ENCODE measurements around the gene NOX3.
"Not testable (repeated sequence)": the region's sequence is repeated elsewhere in the genome, so short reads cannot be mapped to it uniquely, and the experiment has no call there.

The NOX3 gene

DNA sequence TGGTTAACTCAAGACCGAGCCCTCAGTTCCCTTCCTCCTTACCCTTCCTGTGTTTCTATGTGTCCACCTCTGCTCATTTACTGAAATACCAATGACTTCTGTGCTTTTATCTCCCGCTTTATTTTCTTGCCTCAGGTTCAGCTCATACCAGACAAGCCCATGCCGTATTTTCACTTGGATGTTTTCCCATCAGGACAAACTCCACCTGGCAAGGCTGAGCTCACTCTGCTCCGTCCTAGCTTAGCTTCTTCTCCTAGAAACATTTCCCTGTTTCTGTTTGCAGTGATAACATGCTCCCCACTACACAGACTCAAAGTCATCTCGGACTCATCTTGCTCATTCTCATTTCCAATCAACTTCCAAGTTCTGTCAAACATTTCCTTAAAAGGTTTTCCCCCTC is 84.4 kb downstream of the NOX3 start:
- no peak for DNase-seq (ENCODE audit: low read depth in 2 of 2)

DNA sequence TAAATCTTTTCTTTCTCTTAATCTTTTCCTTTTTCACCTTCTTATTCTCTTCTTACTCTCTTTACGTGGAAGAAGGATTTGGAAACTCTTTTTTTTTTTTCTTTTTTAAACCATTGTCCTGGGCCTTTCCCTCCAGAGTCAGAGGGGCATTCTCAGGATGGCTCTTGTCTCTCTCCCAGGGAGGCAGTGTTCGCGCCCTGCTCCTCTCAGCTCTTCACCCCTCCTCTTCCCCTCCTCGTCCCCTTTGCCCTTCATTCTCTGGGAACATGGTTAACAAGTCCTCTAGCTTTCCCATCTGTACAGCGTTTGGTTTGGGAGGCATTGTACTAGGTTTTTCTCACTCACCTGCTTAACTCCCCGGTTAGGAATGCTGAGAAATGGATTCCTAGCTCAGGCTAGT is 89.3 kb downstream of the NOX3 start:
- DNase-seq (ENCODE audit: low read depth in 2 of 2): no peak

DNA sequence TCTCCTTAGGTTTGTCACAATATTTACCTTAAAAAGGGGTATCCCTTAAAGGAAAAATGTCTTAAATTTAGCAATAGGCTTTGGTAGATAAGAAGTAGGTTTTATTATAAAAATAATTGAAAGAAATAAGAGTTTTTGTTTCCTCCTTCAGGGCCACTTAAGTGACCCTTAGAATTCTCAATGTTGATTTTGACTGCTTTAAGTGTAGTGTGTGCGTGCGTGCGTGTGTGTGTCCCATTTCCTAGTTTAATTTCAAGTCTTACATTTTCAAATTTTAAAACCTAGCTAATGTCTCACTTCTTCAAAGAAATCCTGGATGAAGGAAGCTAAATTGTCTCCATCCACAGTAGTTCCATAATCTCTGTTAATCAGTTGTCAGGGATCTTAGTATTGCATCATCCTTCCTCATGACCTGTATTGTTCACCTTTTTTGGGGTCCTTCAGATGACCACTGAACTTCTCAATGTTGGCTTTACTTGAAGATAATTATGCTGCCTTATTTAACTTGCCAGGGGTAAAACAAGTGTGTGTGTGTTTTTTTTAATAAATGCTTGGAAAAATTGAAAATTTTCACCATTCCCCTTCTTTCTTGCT is 90.7 kb downstream of the NOX3 start:
- DNase-seq (ENCODE audit: low read depth in 2 of 2): no peak

DNA sequence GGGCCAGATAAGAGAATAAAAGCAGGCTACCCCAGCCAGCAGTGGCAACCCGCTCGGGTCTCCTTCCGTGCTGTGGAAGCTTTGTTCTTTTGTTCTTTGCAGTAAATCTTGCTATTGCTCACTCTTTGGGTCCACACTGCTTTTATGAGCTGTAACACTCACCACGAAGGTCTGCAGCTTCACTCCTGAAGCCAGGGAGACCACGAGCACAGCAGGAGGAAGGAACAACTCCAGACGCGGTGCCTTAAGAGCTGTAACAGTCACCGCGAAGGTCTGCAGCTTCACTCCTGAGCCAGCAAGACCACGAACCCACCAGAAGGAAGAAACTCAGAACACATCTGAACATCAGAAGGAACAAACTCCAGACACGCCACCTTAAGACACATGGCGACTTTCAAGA is 91.6 kb downstream of the NOX3 start:
- DNase-seq (ENCODE audit: low read depth in 2 of 2): not testable (repeated sequence)

DNA sequence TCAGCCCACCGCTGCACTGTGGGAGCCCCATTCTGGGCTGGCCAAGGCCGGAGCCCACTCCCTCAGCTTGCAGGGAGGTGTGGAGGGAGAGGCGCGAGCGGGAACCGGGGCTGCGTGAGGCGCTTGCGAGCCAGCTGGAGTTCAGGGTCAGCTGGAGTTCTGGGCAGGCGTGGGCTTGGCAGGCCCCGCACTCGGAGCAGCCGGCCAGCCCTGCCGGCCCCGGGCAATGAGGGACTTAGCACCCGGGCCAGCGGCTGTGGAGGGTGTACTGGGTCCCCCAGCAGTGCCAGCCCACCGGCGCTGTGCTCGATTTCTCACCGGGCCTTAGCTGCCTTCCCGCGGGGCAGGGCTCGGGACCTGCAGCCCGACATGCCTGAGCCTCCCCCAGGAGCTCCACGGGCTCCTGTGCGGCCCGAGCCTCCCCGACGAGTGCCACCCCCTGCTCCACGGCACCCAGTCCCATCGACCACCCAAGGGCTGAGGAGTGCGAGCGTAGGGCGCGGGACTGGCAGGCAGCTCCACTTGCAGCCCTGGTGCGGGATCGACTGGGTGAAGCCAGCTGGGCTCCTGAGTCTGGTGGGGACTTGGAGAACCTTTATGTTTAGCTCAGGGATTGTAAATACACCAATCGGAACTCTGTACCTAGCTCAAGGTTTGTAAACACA is 92.5 kb downstream of the NOX3 start:
- DNase-seq (ENCODE audit: low read depth in 2 of 2): not testable (repeated sequence)

DNA sequence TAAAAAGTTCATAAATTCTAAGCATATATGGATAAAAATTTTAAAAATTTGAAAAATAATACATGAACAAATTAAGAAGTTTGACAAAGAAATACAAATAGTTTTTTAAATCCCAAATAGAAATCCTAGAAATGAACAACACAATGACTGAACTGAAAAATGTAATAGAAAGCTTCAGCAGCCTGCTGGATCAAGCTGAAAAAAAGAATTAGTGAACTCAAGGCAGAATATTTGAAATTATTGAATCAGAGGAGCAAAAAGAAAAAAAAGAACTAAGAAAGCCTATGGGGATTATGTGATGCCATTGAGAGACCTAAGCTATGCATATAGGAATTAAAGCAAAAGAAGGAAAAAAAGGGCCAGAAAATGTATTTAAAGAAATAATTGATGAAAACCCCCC is 101.5 kb downstream of the NOX3 start:
- no peak for DNase-seq (ENCODE audit: low read depth in 2 of 2)

DNA sequence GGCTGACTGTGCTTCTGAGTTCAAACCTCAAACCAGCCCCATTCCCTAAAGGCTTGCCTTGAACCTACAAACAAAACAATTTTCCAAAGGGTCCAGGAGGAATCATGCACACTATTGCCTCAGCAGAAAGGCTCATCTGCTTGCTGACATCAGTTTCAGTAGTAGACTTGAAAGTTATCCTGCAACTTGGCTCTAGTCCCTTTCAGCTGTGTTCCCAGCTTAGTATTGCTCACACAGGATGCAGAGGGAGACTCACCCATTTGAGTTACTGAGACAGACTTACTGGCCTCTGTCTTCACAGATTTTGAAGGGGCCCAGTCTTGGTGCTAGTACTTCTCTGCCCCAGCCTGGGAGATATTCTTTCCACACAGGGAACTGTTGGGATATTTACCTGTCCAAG is 102.8 kb downstream of the NOX3 start:
- no peak for DNase-seq (ENCODE audit: low read depth in 2 of 2)

DNA sequence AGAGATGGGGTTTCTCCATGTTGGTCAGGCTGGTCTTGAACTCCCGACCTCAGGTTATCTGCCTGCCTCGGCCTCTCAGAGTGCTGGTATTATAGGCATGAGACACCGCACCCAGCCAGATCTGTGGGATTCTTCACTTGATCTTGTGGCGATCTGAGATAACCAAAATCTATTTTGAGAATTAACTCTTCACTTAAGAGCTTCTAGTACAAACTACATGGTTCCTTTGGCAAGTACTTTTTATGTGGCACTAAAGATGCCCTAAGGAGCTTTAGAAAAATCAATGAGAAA is 103.6 kb downstream of the NOX3 start:
- DNase-seq (ENCODE audit: low read depth in 2 of 2): no peak

DNA sequence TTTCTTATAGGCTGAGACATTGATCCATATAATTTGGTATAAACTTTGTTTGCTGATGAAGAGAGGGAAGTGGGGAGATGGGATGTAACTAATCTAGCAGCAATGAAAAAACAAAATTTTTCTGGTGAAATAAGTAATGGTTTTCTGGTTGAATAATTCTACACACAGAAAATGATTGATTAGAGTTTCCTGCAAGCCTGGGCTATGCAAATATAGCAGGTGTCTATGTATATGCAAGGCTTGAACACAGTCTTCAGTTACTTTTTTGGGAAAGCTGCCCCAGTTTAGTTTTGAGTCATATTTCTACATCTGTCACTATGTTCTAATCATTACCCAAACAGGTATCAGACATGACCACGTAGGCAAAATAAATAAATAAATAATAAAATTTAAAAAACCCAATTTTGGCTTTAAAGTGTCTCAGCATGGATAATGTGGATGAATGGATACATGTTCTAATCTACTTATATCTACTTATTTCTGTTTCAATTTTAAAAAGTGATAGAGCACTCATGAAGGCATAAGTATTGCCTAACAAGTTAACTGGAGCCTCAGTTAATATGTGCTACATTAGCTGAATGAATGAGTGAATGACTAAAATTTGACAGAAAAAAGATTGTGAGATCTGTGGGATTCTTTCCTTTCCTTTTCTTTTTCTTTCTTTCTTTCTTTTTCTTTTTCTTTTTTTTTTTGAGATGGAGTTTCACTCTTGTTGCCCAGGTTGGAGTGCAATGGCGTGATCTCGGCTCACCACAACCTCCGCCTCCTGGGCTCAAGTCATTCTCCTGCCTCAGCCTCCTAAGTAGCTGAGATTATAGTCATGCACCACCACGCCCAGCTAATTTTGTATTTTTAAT is 104.1 kb downstream of the NOX3 start:
- DNase-seq (ENCODE audit: low read depth in 2 of 2): no peak

DNA sequence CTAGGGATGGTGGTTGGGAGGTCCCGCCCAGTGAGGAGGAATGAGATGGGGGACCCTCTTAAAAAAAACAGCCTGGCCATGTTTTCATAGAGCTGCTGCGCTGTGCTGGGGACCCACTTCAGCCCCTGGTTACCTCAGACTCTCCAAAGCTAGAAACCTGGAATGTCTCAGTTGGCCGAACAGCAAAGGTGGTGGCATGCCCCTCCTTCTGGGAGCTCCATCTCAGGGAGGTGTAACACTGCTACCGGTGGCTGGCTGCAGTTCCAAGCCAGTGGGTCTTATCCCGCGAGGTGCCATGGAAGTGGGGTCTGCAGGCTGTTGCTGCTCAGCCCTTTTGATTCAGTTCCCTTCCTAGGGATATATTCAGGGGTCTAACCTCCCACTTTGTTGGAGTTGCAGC is 105.7 kb downstream of the NOX3 start:
- DNase-seq (ENCODE audit: low read depth in 2 of 2): no peak

DNA sequence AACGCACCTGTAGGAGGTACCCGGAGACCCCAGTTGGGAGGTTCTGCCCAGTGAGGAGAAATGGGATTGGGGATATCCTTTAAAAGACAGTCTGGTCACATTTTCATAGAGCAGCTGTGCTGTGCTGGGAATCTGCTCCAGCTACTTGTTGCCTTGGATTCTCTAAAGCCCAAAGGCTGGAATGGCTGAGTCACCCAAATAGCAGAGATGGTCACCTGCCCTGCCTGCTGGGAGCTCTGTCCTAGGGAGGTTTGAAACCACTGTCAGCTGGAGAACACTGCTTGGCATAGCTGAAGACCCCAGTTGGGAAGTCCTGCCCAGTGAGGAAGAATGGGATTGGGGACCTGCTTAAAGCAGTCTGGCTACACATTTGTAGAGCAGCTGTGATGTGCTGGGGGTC is 106.5 kb downstream of the NOX3 start:
- no peak for DNase-seq (ENCODE audit: low read depth in 2 of 2)

DNA sequence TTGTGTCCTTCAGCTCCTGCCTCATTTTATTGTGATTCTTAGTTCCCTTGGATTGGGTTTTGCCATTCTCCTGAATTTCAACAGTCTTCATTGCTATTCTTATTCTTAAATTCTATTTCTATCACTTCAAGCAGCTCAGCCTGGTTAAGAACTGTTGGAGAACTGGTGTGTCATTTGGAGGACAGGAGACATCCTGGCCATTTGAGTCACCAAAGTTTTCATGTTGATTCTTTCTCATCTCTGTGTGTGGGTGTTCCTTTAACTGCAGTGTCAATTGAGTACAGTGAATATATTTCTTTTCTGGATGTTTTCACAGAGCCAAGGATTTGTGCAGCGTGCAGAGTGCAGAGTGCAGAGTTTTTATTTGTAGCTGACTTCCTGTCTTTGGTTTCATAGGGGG is 107.8 kb downstream of the NOX3 start:
- no peak for DNase-seq (ENCODE audit: low read depth in 2 of 2)

DNA sequence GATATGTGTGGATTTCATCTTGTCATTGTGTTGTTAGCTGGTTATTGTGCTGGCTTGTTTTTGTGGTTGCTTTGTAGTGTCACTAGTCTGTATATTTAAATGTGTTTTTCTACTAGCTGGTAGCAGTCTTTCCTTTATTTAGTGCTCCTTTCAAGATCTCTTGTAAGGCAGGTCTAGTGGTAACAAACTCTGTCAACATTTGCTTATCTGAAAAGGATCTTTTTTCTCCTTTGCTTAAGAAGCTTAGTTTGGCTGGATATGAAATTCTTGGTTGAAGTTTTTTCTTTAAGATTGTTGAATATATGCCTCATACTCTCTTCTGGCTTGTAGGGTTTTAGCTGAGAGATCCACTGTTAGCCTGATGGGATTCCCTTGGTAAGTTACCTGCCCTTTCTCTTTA is 108.7 kb downstream of the NOX3 start:
- DNase-seq (ENCODE audit: low read depth in 2 of 2): no peak

All from stimulated activated CD8-positive, alpha-beta memory T cell treated with anti-CD3 and anti-CD28 coated beads, Interleukin-15, amount 100 ng/mL, for 4 hours (primary cell).